ENCODE measurements around the gene TLCD2. TPM values are rescaled to one million over a fixed set of nuclear protein-coding genes. Genes with fewer than 3 reads are reported as not detected.
A peak's percentile ranks its signal among the peaks of the same experiment; 100 is the strongest.
"Not testable (repeated sequence)": the region's sequence is repeated elsewhere in the genome, so short reads cannot be mapped to it uniquely, and the experiment has no call there.

TLCD2 gene
- total RNA-seq, 1 donor from 2014 or later = 2.0 TPM

- ATAC-seq (ENCODE audit: poor library complexity); intact Hi-C loops (cut with DNase I): not testable (repeated sequence)
- peak; percentile 22 for DNase-seq
Observed at GRCh38 chr17:1708791-1709346, 1.3 kb downstream of the TLCD2 start.

- DNase-seq (peak; percentile 6), ATAC-seq (ENCODE audit: poor library complexity) (no peak)
- intact Hi-C loops (cut with DNase I) = no loop called here
Observed at GRCh38 chr17:1707107-1707506, 3.1 kb downstream of the TLCD2 start.

GRCh38 chr17:1705004-1705403 lies 5.2 kb downstream of the TLCD2 start:
- DNase-seq (no peak), ATAC-seq (ENCODE audit: poor library complexity) (no peak)
- intact Hi-C loops (cut with DNase I) = no loop called here

- intact Hi-C loops (cut with DNase I) = no loop called here
- DNase-seq = no peak
Observed at GRCh38 chr17:1703063-1703462, 7.1 kb downstream of the TLCD2 start.

GRCh38 chr17:1699891-1700290 lies 10.3 kb downstream of the TLCD2 start:
- intact Hi-C loops (cut with DNase I); ATAC-seq (ENCODE audit: poor library complexity); DNase-seq: not testable (repeated sequence)

More at GRCh38 chr17:1703063-1703462, 7.1 kb downstream of the TLCD2 start:
- ATAC-seq (ENCODE audit: poor library complexity) = no peak

- DNase-seq (no peak), ATAC-seq (ENCODE audit: poor library complexity) (no peak)
- intact Hi-C loops (cut with DNase I) = no loop called here
Observed at GRCh38 chr17:1697681-1698080, 12.5 kb downstream of the TLCD2 start.

- ATAC-seq (ENCODE audit: poor library complexity) (no peak), DNase-seq (no peak)
- intact Hi-C loops (cut with DNase I) = no loop called here
Observed at GRCh38 chr17:1695365-1695764, 14.8 kb downstream of the TLCD2 start.

- DNase-seq (no peak), ATAC-seq (ENCODE audit: poor library complexity) (no peak)
- intact Hi-C loops (cut with DNase I) = no loop called here
Observed at GRCh38 chr17:1693339-1693738, 16.8 kb downstream of the TLCD2 start.

GRCh38 chr17:1690544-1691221 lies 19.5 kb downstream of the TLCD2 start:
- no peak for DNase-seq
- intact Hi-C loops (cut with DNase I) = no loop called here
- no peak for ATAC-seq (ENCODE audit: poor library complexity)

GRCh38 chr17:1688405-1688804 lies 21.8 kb downstream of the TLCD2 start:
- intact Hi-C loops (cut with DNase I); DNase-seq; ATAC-seq (ENCODE audit: poor library complexity): not testable (repeated sequence)

GRCh38 chr17:1686086-1686485 lies 24.1 kb downstream of the TLCD2 start:
- ATAC-seq (ENCODE audit: poor library complexity) (no peak), DNase-seq (no peak)
- intact Hi-C loops (cut with DNase I) = no loop called here

- intact Hi-C loops (cut with DNase I) = no loop called here
- DNase-seq (peak; percentile 99), ATAC-seq (ENCODE audit: poor library complexity) (peak; percentile 100)
Observed at GRCh38 chr17:1684378-1685189, 25.6 kb downstream of the TLCD2 start, which contains the start of gene PRPF8. PRPF8 (minus strand) TSS chr17:1684867; CDS start chr17:1684571, 296 bp downstream.

- ATAC-seq (ENCODE audit: poor library complexity) = no peak
- intact Hi-C loops (cut with DNase I) = no loop called here
- no peak for DNase-seq
Observed at GRCh38 chr17:1683459-1683858, 26.7 kb downstream of the TLCD2 start.

GRCh38 chr17:1676401-1676800 lies 33.8 kb downstream of the TLCD2 start:
- DNase-seq = no peak
- intact Hi-C loops (cut with DNase I) = no loop called here
- no peak for ATAC-seq (ENCODE audit: poor library complexity)

- DNase-seq = no peak
Observed at GRCh38 chr17:1673041-1673785, 37.0 kb downstream of the TLCD2 start.

GRCh38 chr17:1663934-1664333 lies 46.2 kb downstream of the TLCD2 start:
- not testable (repeated sequence) for ATAC-seq (ENCODE audit: poor library complexity); DNase-seq
- intact Hi-C loops (cut with DNase I) = loop anchor here (10.0 kb wide), 1 partner anchor 381 kb away; the partner anchor contains the start of gene OVCA2

More at GRCh38 chr17:1673041-1673785, 37.0 kb downstream of the TLCD2 start:
- ATAC-seq (ENCODE audit: poor library complexity) = no peak
- intact Hi-C loops (cut with DNase I) = no loop called here

- ATAC-seq (ENCODE audit: poor library complexity) (no peak), DNase-seq (no peak)
- intact Hi-C loops (cut with DNase I) = loop anchor here (10.0 kb wide), 1 partner anchor 384 kb away; the partner anchor contains the start of gene OVCA2
Observed at GRCh38 chr17:1661045-1661444, 49.1 kb downstream of the TLCD2 start.

GRCh38 chr17:1658100-1658499 lies 52.1 kb downstream of the TLCD2 start:
- intact Hi-C loops (cut with DNase I) = no loop called here
- ATAC-seq (ENCODE audit: poor library complexity) = no peak
- no peak for DNase-seq

- no peak for ATAC-seq (ENCODE audit: poor library complexity)
- intact Hi-C loops (cut with DNase I) = no loop called here
- DNase-seq = no peak
Observed at GRCh38 chr17:1653735-1654134, 56.4 kb downstream of the TLCD2 start.
